Measurements from ENCODE around the gene ENTREP1.
A peak's percentile ranks its signal among the peaks of the same experiment; 100 is the strongest.

Gene ENTREP1

GRCh38 chr9:69322256-69322655, 2.8 kb upstream of the ENTREP1 start:
- no peak for DNase-seq (ENCODE audit: low spot score)

- no peak for DNase-seq (ENCODE audit: low spot score)
These were observed 1.2 kb upstream of the ENTREP1 start for GRCh38 chr9:69323861-69324260.

DNA sequence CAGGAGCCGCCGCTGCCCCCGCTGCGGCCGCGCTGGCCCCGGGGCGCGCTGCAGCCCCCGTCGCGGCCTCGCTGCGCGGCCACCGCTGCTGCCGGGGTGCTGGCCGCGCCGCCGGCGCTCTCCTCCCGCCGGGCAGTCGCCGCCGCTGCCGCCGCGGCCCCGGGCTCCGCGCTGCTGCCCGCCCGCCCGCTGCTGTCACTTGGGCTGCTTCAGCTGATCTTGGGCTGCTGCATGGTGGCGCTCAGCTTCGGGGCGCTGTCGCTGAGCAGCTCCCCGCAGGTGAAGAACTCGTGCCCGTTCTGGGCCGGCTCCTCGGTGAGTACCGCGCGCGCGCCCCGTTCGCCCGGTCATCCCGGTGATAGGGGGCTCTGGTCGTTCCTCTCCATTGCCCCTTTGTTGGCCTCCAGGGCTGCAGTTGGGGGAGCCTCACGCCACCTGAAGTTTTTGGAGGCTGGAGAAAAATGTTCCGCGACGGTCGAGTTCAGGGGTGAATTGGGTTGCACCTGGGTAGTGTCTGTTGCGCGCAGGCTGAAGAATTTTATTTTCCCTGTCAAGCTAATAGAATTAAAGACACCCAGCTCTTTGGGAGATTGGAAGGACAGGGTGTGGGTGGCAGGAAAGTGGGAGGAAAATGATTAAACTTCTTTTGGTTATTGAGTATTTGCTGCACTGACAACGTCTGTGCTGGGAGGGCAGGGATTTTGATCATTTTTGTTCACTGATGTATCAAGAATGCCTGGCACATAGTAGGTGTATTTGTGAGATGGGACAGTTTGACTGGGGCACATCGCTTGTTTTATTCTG, 596 bp downstream of the ENTREP1 start:
- DNase-seq (ENCODE audit: low spot score), result peak; percentile 54

GRCh38 chr9:69326261-69326660, 1.2 kb downstream of the ENTREP1 start:
- no peak for DNase-seq (ENCODE audit: low spot score)

GRCh38 chr9:69330580-69330979, 5.6 kb downstream of the ENTREP1 start:
- no peak for DNase-seq (ENCODE audit: low spot score)

GRCh38 chr9:69331444-69331843, 6.4 kb downstream of the ENTREP1 start:
- no peak for DNase-seq (ENCODE audit: low spot score)

GRCh38 chr9:69332067-69332685, 7.2 kb downstream of the ENTREP1 start:
- no peak for DNase-seq (ENCODE audit: low spot score)

- no peak for DNase-seq (ENCODE audit: low spot score)
These were observed 8.7 kb downstream of the ENTREP1 start for GRCh38 chr9:69333716-69334115.

- no peak for DNase-seq (ENCODE audit: low spot score)
These were observed 9.3 kb downstream of the ENTREP1 start for GRCh38 chr9:69334317-69334716.

DNA sequence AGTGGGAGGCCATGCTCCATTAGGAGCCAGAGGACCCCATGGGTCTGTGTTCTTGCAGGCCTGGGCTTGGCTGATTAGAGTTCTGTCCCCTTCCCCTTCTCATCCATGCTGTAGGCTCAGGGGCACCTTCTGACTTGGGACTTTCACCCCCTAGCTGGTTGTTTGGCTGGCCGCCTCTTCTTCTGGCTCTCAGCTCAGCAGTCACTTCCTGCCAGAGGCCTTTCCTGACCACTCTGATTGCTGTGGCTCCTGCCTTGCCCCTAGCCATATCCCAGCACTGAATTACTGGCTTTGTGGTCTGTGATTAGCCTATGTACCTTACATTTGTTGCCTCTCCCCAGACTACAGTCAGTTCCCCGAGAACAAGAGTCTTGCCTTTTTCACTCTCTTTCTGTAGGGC, 14.6 kb downstream of the ENTREP1 start:
- no peak for DNase-seq (ENCODE audit: low spot score)

DNA sequence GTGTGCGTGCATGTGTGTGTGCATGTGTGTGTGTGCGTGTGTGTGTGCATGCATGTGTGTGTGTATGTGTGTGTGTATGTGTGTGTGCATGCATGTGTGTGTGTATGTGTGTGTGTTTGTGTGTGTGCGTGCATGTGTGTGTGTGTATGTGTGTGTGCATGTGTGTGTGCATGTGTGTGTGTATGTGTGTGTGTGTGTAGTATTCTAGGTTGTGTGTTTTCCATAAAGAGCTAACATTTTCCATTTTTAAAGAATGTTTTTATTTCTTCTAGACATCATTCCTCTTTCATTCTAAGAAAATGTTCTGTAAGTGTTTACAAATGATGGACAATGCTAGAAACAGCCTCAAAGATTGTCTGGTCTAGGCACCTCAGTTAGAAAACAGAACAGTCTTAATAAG, 15.6 kb downstream of the ENTREP1 start:
- no peak for DNase-seq (ENCODE audit: low spot score)

DNA sequence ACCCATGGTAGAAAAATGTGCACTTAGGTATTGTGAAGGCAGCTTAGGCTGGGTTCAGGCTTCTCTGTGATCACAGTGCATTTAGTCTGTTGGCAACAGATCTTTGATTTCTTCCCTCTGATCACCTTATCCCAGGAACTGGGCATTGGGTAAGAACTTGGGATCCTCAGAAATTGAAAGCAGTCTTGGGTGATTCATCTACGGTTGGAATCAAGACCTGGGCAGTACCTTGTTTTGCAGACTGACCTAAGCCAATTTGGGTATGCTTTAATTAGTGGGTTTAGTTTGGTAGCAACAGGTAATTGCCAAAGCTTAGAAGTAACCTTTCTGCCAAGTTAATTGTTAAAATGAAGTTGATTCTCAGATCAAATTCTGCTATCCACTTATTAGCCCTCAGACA, 17.8 kb downstream of the ENTREP1 start:
- DNase-seq (ENCODE audit: low spot score), result no peak

DNA sequence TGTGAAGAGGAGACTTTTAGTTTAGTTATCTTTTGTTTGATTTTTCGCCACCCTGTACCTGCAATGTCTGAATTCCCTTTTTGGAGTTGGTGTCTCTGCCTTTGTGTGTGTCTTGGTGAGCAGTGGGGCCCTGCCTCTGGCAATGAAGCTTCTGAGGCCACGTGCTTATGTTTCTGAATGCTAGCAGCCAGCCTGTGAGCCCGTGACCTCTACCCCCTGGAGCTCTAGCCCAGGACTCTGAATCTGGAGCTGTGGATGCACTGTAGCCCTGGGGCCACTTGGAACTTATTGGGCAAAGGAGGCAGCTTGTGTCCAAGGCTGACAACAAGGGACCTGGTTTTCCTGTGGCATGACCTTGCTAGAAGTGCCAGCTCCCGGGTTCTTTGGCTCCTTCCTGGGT, 19.4 kb downstream of the ENTREP1 start:
- DNase-seq (ENCODE audit: low spot score), result no peak

DNA sequence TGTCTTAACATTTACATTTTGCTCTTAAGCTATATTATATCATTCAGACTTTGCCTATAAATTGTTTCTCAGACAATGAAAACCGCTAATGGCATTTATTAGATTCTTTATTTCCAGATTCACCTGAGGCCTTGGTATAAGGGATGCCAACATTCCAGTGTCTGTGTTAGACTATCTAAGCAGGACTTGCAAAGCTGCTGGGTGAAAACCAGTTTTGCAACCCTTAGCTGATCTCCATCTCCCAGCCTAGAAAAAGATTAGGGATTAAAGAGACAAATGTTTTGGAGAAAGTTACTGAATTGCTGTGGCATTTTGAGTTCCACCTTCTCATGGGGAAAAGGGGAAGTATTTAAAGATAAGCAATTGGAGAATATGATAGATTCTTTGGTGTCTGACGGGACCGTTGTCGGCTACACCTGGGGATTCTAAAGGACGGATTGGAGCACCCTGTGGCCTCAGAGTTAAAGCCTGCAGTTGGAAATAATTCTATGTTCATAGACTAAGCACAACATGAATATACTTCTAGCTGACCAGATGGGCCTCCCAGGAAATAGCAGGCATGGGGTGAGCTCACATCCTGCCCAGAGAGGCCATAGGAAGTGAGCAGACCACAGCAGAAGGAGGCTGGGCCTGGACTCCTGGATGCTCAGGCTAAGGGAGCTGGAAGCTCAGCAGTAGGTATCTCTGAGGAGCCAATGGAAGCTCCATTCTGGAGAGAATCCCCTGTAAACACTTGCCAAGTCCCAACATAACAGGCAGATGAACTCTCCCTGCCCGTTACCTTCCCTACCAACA, 21.8 kb downstream of the ENTREP1 start:
- no peak for DNase-seq (ENCODE audit: low spot score)

DNA sequence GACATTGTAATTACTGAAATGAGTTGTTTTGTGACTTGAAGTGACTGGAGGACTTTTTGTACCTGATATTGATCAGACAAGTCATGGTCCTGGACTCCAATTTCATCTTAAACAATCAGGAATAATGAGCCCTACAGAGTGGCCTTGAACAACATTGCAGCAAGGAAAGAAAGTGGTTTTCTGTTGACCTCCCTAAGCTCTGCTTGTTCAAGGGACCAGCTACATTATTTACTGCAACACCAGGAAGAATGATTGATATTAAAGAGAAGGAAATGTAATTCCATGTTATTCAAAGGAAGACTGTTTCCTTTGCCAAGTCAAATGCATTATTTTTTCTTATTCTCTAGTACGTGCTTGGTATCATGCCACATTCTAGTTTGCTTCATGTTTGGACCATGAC, 22.6 kb downstream of the ENTREP1 start:
- DNase-seq (ENCODE audit: low spot score), result no peak

GRCh38 chr9:69351227-69351626, 26.2 kb downstream of the ENTREP1 start:
- DNase-seq (ENCODE audit: low spot score), result no peak

- DNase-seq (ENCODE audit: low spot score), result no peak
These were observed 30.2 kb downstream of the ENTREP1 start for GRCh38 chr9:69355232-69355631.

DNA sequence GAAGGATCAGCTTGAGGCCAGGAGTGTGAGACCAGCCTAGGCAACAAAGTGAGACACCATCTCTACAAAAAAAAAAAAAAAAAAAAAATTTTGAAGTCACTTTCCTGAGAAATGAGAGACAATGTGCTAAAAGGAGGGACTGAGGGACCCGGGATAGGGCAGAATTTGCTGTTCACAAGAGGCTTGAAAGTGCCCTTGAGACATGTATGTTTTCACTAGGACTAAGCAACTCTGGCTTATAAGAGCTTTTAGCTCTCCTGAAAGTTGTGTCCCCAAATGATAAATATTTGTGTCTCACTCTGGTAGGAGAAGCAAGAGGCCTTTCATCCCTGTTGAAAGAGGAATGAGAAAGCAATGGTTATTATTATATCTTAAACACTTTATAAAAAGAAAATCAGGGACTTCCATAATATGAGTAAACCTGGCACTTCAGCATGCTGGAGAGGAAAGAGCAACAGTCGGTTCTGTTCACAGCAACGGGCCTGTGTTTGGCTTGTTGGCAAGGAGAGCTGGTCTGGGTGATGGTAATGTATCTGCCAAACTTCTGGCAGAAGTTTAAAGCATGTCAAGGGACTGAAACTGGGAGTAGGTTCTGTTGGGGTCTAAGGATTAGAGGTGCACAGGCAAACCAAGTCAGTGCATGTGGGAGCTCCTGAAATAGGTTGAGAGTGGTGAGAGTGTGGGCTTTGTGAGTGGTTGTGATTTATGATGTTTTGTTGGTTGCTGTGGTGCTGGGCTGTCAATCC, 32.2 kb downstream of the ENTREP1 start:
- DNase-seq (ENCODE audit: low spot score), result no peak

GRCh38 chr9:69357821-69358220, 32.8 kb downstream of the ENTREP1 start:
- no peak for DNase-seq (ENCODE audit: low spot score)

DNA sequence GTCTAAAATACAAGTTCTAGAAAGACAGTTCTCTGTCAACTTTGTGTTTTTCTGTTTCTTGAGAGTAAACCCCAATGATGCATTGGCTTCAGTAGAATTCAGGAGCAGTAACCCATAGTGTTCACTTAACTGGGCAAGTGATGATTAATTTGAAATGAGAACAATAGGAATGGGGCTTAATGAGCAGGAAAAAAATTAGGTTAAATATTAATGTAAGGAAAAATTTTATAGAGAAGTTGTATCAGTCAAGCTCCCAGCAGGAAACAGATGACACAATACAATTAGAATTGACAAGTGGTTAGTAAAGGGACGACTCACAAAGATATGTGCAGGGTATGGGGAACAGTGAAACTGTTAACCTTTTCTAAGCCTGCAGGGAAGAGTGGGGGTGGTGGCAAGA, 38.2 kb downstream of the ENTREP1 start:
- no peak for DNase-seq (ENCODE audit: low spot score)

- no peak for DNase-seq (ENCODE audit: low spot score)
These were observed 39.6 kb downstream of the ENTREP1 start for GRCh38 chr9:69364510-69365150.

GRCh38 chr9:69370430-69370829, 45.4 kb downstream of the ENTREP1 start:
- DNase-seq (ENCODE audit: low spot score), result no peak

Measured in GM03348 (cell line).